HK-2 (cell line): ENCODE measurements around the gene ARL13B.
A peak's percentile ranks its signal among the peaks of the same experiment; 100 is the strongest.
"Not testable (repeated sequence)": the region's sequence is repeated elsewhere in the genome, so short reads cannot be mapped to it uniquely, and the experiment has no call there.

Source experiments
- DNase-seq: peaks from one replicate; pipeline ENCODE4 v3.0.0-alpha.2; 2018; ENCODE audit not compliant: unreplicated experiment

ARL13B gene

DNA sequence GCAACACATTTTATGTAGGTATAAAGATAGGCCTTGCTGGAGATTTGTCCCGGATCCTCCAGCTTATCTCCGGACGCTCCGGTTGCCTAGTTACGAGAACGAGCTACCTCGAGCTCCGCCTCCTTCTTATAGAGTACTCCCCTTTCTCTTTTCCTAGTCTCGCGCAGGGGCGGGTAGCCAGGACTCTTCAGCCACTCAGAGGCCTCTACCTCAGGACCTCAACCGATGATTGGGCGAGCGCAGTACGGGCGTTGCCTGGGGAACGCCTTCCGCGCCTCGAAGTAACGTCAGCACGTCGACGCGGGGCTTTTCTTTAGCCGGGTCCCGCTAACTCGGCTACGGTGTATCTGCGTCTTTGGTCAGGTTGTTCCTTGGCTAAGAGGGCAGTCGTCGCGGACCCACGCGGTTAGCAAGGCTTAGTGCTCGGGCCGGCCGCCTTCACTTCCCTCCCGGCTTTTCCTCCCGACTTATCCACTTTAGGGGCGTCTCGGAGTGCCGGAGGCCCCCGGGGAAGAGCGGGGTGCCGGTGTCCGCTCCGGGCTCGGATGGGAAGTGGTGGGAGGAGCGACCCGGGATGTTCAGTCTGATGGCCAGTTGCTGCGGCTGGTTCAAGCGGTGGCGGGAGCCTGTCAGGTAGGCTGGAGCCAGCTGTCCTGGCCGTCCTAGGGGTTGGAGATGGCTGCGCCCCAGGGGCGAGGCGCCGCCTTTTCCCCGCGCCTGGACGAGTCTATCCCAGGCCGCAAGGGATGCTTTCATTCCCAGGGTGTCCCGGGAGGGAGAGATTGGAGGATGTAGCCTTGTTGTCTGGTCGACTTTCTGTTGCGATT, at the start of gene ARL13B:
TSS of gene ARL13B (plus strand) at position 306 of the 827 bp plus-strand sequence. CDS start at position 575, 269 bp downstream.
- peak; percentile 98 for DNase-seq

DNA sequence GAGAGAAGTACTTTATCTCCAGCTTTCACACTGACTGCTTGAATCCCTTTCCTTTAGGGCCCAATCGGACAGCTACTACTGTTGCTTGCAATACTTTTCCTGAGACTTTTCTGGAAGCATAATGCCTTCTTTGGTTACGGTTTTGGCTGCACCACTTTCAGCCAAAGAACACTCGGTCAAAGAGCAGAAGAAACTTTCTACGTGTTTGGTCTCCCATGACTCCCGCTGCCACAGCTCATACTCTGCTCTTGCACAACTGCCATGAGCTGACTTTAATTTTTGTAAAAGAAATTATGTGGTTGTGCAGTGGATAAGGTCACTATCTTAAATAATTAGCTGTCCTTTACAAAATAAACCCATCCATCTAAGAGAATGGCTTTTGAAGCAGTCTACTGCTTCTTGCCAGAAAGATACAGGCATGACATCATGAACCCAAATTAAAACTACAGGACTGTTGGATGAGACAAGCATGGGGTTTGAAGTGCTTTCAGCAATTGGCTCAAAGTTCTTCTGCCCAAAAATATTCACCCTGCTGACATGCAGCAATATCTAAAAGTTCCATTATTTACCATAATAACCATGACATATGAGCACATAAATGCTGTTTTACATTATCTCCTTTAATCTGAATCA, 48.2 kb upstream of the ARL13B start:
- no peak for DNase-seq

DNA sequence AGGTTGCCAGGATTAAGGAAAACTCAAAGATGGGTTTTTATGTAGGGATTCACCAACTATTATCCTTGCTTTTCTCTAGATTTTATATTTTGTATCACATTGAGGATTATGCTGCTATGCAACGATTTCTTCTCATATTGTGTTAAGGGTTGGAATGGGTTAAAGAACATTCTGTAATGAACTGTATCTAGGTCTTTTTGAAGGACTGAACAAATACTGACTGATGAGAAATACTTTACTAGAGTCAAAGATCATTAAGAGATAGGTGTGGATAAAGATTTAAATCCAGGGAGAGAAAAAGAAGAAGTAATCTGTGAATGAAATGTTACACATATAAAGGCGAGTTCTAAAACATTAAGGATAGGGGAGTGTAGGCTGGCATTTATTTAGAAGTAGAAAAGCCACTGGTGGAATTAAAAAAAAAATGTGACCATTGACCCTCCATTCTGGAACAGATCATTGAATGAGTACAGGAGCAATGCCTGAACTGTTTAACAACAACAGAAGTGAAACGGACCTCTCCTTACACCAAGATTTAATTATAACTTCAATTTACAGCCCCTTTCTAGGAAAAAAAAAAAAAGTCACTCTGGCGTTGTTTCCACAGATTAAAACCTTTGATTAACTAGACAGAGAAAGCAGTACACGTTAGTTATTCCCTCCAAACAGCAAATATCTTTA, 45.4 kb upstream of the ARL13B start:
- DNase-seq, result no peak

DNA sequence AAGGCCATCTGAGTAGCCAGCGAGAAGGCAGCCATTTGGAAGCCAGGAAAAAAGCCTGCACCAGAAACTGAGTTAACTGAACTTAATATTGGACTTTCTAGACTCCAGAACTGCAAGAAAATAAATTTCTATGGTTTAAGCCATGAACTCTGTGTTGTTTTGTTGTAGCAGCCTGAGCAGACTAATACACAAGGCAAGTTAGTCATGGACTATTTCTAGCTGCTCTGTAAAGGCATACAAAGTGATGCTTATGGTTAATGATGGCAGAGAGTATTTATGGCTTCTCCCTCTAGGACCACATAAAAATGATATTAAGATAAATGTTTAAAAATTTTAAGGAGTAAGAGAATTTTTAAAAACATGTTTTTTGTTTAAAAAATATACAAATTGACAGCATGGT, 43.4 kb upstream of the ARL13B start:
- no peak for DNase-seq

DNA sequence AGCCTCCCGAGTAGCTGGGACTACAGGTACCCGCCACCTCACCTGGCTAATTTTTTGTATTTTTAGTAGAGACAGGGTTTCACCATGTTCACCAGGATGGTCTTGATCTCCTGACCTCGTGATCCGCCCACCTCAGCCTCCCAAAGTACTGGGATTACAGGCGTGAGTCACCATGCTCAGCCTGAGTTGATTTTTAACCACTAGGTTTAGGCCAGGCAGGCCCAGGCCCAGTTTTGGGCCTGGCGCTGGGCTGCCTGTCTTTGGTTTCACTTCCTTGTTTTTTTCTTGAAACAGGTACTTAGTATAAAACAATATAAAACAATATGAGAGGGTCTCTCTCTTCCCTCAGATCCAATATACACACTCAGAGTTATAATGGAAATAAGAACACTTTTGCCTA, 42.5 kb upstream of the ARL13B start:
- not testable (repeated sequence) for DNase-seq

DNA sequence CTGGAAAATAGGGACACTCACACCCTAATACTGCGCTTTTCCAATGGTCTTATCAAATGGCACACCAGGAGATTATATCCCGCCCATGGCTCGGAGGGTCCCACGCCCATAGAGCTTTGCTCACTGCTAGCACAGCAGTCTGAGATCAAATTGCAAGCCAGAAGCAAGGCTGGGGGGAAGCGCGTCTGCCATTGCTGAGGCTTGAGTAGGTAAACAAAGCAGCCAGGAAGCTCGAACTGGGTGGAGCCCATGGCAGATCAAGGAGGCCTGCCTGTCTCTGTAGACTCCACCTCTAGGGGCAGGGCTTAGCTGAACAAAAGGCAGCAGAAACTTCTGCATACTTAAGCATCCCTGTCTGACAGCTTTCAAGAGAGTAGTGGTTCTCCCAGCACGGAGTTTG, 30.0 kb upstream of the ARL13B start:
- not testable (repeated sequence) for DNase-seq

DNA sequence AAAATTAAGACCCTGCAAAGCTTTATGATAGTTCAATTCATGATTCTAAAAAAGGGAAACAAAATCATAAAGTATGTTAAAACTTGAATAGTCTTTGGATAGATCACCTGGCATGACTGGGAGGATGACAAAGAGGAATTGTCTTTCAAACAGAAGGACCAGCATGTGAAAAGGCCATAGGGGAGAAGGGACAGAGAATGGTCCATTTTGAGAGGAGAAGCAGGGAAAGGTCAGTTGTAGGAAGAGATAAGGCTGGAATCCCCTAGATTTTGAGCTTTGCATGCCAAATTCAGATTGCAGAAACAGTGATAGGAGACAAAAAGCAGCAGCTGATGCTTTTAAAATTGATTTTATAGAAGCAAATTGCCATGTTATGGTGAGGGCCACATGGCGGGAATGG, 18.9 kb upstream of the ARL13B start:
- DNase-seq, result no peak

DNA sequence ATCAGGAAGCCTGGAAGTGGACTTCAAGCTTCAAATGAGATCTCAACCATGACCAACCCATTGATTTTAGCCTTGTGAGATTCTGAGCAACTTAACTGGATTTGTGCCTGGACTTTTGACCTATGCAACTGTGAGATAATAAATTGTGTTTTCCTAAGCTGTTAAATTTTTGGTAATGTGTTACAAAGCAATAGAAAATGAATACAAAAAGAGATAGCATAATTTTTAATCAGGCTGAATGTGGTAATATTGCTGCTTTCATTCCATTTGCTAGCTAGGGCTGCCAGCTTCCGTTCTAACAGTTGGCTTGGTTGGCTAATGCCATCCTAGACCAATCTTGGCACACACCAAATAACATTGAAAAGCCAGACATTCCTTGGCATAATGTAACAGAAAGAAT, 18.5 kb upstream of the ARL13B start:
- DNase-seq, result no peak

DNA sequence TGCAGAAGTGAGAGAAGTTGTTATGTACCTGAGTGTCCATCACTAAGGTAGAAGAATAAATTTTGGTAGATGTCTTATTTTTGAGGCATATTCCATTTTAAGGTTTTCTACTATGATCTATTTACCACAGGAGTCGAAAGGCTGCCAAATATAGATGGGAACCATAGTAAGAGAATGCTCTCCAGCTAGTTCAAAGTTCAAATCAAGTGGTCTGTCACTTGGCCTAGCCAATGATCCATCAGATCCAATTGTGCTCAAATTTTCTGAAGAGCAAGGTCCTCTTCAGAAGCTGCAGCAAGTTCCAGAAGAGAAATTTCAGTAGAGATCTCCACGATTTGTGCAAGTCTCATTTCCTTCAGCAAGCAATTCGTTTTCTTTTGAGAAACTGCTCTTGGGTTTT, 17.2 kb upstream of the ARL13B start:
- no peak for DNase-seq

DNA sequence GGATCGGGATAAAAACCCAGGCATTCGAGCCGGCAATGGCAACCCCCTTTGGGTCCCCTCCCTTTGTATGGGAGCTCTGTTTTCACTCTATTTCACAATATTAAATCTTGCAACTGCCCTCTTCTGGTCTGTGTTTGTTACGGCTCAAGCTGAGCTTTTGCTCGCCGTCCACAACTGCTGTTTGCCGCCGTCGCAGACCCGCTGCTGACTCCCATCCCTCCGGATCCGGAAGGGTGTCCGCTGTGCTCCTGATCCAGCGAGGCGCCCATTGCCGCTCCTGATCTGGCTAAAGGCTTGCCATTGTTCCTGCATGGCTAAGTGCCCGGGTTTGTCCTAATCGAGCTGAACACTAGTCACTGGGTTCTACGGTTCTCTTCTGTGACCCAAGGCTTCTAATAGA, 14.8 kb upstream of the ARL13B start:
- not testable (repeated sequence) for DNase-seq

DNA sequence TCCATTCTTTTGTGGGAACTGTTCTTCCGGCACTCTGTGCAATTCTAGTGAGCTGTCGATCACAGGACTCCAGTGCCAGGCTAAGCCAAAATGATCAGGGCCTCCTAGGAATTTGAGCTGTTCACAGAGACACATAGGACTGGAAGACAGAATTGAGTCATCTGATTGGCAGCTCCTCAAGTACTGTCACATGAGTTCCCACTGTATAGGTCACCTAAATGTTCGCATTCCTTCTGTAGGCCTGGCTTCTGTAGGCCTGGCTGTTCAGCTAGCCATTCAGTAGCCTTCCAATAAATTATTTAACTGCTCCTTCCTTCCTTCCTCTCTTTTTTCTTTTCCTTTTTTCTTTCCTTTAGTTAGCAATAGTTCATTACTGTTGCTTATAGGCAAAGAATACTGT, 10.5 kb upstream of the ARL13B start:
- DNase-seq, result peak; percentile 72

DNA sequence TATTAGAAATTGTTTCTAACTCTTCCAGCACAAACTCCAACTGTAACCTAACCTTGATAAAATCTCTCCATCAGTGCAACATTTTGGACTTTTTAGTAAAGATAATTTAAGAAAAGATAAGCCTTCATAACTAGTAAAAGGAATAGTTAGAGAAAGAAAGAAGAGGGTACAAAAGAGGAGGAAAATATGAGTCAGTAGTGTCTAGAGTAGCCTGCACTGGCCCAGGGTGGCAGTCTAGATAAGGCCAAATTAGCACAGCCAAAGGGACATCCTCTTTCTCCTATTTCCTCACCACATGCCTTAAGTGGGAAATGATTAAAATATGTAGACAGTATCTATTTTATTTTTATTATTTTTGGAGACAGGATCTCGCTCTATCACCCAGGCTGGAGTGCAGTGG, 10.0 kb upstream of the ARL13B start:
- DNase-seq, result no peak

DNA sequence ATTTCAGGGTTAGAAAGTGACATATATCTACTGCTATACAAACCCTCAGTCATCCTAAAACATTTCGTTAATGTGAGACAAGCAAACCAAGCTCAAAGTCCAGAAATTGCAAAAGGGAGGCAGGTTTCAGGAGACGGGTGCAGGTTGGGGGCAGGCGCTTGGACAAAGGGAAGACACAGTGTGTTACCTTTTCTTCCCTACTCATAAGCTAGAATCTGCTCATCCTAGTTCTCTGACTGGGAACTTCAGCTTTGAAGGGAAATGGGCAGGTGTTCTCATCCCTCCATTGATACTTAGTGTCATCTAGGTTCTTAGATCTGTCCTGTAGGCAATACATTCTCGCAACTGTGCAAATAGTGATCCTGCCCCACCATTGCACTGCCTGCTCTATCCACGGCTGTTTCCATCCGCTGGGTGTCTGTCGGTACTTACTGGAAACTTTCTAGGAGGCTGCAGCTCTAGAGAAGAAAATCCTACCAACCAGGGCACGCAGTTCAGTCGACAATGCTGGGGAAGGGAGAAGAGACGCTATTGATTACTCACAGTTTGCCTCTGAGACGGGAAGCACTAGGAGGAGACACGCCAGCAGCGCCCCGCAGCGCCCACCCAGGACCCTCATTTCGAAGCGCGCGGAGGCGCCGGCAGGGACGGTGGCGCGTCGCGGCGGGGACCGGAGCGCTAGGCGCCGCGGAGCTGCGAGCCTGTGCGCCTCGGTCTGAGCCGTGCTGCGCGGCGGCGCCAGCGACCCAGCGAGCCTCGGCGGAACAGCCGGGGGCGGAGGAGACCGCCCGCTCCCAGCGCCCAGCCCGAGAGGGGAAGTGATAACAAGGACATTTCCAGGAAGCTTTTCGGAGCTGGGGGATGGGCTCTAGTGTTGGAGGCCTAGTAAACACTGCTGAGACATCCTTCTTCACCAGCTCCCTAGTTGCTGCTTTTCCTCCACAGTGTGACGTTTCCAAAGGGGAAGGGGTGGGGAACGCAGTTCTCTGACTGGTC, 6.5 kb upstream of the ARL13B start, which contains the start of gene PROS1:
TSS of gene PROS1 (minus strand) at position 766 of the 996 bp plus-strand sequence. CDS start at position 619, 147 bp downstream.
- peak; percentile 84 for DNase-seq

DNA sequence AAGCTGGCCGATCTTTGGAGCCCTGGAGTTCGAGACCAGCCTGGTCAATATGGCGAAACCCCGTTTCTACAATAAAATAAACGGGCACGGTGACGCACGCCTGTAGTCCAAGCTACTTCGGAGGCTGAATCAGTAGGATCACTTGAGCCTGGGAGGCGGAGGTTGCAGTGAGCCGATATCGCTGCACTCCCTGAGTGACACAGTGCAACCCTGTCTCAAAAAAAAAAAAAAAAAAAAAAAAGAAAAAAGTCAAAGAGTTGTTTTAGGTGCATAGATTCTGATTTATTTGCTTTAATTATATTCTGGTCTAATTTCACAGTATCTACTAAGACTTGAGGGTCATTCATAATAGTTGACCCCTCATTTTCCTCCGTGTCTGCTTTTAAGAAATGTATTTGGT, 1.7 kb downstream of the ARL13B start:
- no peak for DNase-seq

DNA sequence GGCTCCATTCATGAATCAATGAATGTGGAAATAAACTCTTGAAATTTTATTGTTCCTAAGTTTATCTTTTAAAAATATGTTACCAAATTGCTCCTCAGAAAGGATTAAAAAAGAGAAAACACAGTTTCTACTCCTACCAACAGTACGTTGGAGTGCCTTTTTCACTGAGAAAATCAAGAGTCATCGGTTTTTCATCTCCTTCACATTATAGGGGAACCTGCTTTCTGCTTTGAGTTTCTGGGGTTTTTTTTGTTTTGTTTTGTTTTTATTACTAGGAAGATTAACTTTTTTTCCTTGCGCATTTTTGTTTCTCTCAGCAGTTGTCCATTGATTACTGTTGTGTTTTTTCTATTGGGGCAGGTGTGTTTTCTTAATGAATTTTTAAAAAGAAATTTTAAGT, 3.5 kb downstream of the ARL13B start:
- DNase-seq, result no peak

DNA sequence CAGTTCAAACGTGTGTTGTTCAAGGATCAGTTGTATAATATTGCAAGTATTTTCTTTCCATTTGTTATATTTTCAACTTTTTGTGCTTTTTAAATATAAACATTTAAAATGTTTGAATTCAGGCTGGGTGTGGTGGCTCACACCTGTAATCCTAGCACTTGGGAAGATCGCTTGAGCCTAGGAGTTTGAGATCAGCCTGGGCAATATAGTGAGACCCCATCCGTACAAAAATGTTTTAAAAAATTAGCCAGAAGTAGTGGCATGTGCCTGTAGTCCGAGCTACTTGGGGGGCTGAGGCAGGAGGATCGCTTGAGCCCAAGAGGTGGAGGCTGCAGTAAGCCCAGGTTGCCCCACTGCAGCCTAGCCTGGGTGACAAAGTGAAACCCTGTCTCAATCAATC, 4.7 kb downstream of the ARL13B start:
- DNase-seq, result no peak

DNA sequence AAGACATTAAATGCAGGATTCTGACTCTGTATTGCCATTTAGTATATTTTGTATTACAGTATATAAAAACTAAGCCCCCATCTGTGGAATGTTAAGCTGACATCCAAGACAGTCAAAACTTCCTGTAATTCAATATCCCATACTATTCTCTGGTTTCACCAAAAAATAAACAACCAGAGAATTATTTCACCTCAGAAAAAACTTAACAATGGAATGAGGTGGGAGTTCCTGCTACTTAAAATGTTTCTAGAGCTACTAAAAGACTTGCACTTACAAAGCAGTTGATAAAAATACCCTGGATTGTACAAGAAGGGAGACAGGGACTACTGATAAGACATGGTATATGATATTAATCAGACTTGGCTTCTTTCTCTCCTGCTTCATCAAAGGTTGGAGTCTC, 8.3 kb downstream of the ARL13B start:
- DNase-seq, result no peak

DNA sequence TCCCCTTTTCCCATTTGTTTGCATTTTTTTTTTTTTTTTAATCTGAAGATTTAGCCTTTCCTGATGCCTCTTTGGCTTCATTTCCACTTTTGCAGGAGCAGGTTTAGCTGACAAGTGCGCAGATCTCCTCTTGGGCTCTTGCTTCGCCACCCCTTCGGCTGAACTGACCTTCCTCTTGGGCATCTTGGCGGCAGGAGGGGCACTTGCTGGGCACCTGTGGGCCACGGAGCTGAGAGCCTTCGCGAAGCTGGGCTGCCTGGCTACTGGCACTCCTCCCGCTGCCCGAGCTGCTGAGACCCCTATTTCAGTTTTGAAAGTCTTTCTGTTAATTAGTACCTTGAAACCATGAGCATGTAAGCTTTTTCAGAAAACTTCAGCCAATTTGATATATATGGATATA, 8.8 kb downstream of the ARL13B start:
- DNase-seq, result no peak

DNA sequence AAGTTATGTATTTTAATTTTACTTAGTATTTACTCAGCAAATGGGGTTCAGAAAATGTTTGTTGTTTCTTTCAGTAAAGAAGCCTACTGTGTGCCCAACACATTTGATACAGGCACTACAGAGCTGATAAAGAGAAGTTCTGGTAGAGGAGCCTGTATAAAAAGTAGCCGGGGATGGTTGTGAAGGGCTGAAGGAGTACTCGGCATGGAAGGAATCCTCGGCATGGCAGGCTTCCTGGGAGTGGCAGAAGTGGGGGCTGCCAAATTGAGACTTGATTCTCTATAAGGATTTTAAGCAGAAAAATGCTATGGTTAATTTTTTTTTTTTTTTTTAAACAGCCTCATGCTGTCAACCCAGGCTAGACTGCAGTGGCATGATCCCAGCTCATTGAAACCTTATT, 9.3 kb downstream of the ARL13B start:
- no peak for DNase-seq

DNA sequence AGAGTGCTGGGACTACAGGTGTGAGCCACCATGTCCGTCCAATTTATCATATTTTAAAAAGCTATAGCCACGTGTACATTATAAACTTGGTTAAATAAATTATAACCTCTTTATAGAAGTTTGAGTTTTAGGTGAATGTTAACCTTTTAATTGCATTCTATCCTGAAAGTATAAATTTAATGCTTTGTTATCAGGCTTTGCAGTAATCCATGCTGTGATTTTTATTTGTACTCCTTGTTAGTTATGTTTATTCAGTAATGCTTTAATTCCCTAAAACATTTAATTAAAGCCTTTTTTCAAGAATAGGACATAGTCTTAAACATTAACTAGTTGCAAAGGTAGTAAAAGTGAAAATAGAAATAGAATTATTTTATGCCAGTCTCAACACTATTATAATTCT, 11.7 kb downstream of the ARL13B start:
- no peak for DNase-seq

DNA sequence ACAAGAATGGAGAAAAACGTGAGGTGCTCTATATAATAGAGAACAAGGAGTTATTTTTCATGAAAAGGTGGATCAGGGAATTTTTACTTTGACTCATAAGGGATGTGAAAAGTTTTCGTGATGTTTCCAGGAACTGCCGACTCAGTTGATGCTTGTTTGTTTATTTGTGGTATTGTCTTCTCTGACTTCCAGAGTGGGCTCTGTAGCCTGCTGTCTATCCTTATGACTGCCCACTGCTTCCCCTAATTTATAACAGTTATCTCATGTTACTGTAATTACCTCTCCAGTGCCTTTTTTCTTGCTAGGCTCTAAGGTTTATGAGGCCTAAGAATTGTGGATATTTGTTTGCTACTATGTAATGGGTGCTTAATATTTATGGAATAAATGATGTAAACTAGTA, 12.3 kb downstream of the ARL13B start:
- no peak for DNase-seq

DNA sequence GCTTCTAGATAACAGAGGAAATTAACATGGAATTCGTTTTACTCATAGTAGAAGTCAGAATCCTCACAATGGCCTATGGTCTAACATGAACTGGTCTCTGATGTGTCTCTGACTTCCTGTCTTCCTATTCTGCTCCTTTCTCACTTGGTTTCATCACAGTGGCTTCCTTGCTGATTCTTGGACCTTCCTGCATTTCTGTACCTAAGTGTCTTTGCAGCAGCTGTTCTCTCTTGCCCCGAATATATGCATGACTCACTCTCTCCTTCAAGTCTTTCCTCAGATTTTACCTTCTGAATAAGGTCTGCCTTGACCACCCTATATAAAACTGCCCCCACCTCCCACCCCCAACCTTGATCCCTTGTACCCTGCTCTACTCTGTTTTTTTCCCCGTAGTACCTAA, 14.1 kb downstream of the ARL13B start:
- no peak for DNase-seq
